Superior temporal gyrus (tissue), 1 donor: ENCODE measurements around the gene FCAMR.
"Not testable (repeated sequence)": the region's sequence is repeated elsewhere in the genome, so short reads cannot be mapped to it uniquely, and the experiment has no call there.

ENCODE experiments used
- DNase-seq: peaks from one replicate; pipeline ENCODE4 v3.0.0-alpha.2; 2016; ENCODE audit errors: extremely low spot score

FCAMR gene

GRCh38 chr1:206935491-206936067, 34.7 kb downstream of the FCAMR start:
- DNase-seq = no peak

GRCh38 chr1:206933333-206933945, 36.8 kb downstream of the FCAMR start:
- no peak for DNase-seq

GRCh38 chr1:206932177-206932576, 38.1 kb downstream of the FCAMR start:
- DNase-seq = no peak

- DNase-seq = no peak
Observed at GRCh38 chr1:206931709-206932108, 38.6 kb downstream of the FCAMR start.

GRCh38 chr1:206930210-206930798, 40.0 kb downstream of the FCAMR start:
- DNase-seq = no peak

GRCh38 chr1:206929524-206929923, 40.7 kb downstream of the FCAMR start:
- no peak for DNase-seq

- DNase-seq = no peak
Observed at GRCh38 chr1:206926286-206926685, 44.0 kb downstream of the FCAMR start.

GRCh38 chr1:206925106-206925736, 45.0 kb downstream of the FCAMR start:
- DNase-seq = no peak

- no peak for DNase-seq
Observed at GRCh38 chr1:206924592-206925105, 45.6 kb downstream of the FCAMR start.

- not testable (repeated sequence) for DNase-seq
Observed at GRCh38 chr1:206923961-206924557, 46.2 kb downstream of the FCAMR start.

- DNase-seq = no peak
Observed at GRCh38 chr1:206923009-206923960, 47.0 kb downstream of the FCAMR start.

GRCh38 chr1:206922524-206922923, 47.7 kb downstream of the FCAMR start:
- no peak for DNase-seq

- peak; percentile 33 for DNase-seq
Observed at GRCh38 chr1:206921772-206922265, 48.4 kb downstream of the FCAMR start, which contains the start of gene FCMR. FCMR (minus strand) TSS chr1:206921941; CDS start chr1:206921854, 87 bp downstream.

- no peak for DNase-seq
Observed at GRCh38 chr1:206918076-206918475, 52.2 kb downstream of the FCAMR start.

- DNase-seq = no peak
Observed at GRCh38 chr1:206916000-206916709, 54.1 kb downstream of the FCAMR start.

- no peak for DNase-seq
Observed at GRCh38 chr1:206915030-206915735, 55.1 kb downstream of the FCAMR start.

GRCh38 chr1:206913766-206914537, 56.3 kb downstream of the FCAMR start:
- no peak for DNase-seq

GRCh38 chr1:206912445-206913095, 57.7 kb downstream of the FCAMR start:
- DNase-seq = peak; percentile 95
